ENCODE data around the gene SHCBP1.

Gene SHCBP1

GRCh38 chr16:46612121-46612520 lies 9.1 kb downstream of the SHCBP1 start:
- H4K20me1 ChIP-seq (ENCODE audit: insufficient read depth, low read length): peaks cover 7% of the 10 kb centered on the region; the same call in 1 of the 2 replicates
- H3K9me3 ChIP-seq (ENCODE audit: insufficient read depth, low read length): no peaks in the 10 kb centered on the region
- H3K79me2 ChIP-seq (ENCODE audit: low read length): peaks cover 52% of the 10 kb centered on the region
- peaks cover 4% of the 10 kb centered on the region; the same call in 1 of the 2 replicates for H3K4me1 ChIP-seq (ENCODE audit: low read length)
- H3K36me3 ChIP-seq (replicated peaks; ENCODE audit: low read depth, low read length): peaks cover 73% of the 10 kb centered on the region
- no peaks in the 10 kb centered on the region for H3K27me3 ChIP-seq (ENCODE audit: low read depth, low read length)
- no peak overlapping the region for H3K4me3 ChIP-seq (ENCODE audit: low read length)
- TF ChIP-seq CTCF (IDR thresholded peaks at IDR 0.05; ENCODE audit: low read depth, low read length): no peak
- no peak for TF ChIP-seq EZH2phosphoT487 (IDR thresholded peaks at IDR 0.05; ENCODE audit: low read depth)
- peak overlapping the region; percentile 25; the same call in 1 of the 2 replicates for H3K27ac ChIP-seq (ENCODE audit: low read length)
- no peak overlapping the region for H3K4me2 ChIP-seq (ENCODE audit: low read length)
- H2AFZ ChIP-seq (ENCODE audit: low read depth, low read length): no peak overlapping the region
- H3K9ac ChIP-seq (ENCODE audit: low read length): no peak overlapping the region

GRCh38 chr16:46607529-46607928 lies 13.7 kb downstream of the SHCBP1 start:
- Histone ChIP-seq H3K36me3 (replicated peaks; ENCODE audit: low read depth, low read length) (peaks cover 64% of the 10 kb centered on the region), H4K20me1 (ENCODE audit: insufficient read depth, low read length) (peaks cover 2% of the 10 kb centered on the region; the same call in 1 of the 2 replicates), H3K27me3 (ENCODE audit: low read depth, low read length) (no peaks in the 10 kb centered on the region), H3K9ac (ENCODE audit: low read length) (no peak overlapping the region), H3K9me3 (ENCODE audit: insufficient read depth, low read length) (no peaks in the 10 kb centered on the region), H3K4me3 (ENCODE audit: low read length) (no peak overlapping the region), H3K4me2 (ENCODE audit: low read length) (no peak overlapping the region), H3K4me1 (ENCODE audit: low read length) (peaks cover 3% of the 10 kb centered on the region; the same call in 1 of the 2 replicates), H2AFZ (ENCODE audit: low read depth, low read length) (no peak overlapping the region), H3K79me2 (ENCODE audit: low read length) (peaks cover 18% of the 10 kb centered on the region), H3K27ac (ENCODE audit: low read length) (no peak overlapping the region)
- TF ChIP-seq CTCF (IDR thresholded peaks at IDR 0.05; ENCODE audit: low read depth, low read length): peak; percentile 41
- no peak for TF ChIP-seq EZH2phosphoT487 (IDR thresholded peaks at IDR 0.05; ENCODE audit: low read depth)

- Histone ChIP-seq H3K27me3 (ENCODE audit: low read depth, low read length) (no peaks in the 10 kb centered on the region), H3K4me3 (ENCODE audit: low read length) (no peak overlapping the region), H3K36me3 (replicated peaks; ENCODE audit: low read depth, low read length) (peaks cover 61% of the 10 kb centered on the region), H3K9ac (ENCODE audit: low read length) (no peak overlapping the region), H3K4me2 (ENCODE audit: low read length) (no peak overlapping the region), H3K4me1 (ENCODE audit: low read length) (no peaks in the 10 kb centered on the region), H3K27ac (ENCODE audit: low read length) (no peak overlapping the region), H3K9me3 (ENCODE audit: insufficient read depth, low read length) (no peaks in the 10 kb centered on the region), H2AFZ (ENCODE audit: low read depth, low read length) (no peak overlapping the region), H4K20me1 (ENCODE audit: insufficient read depth, low read length) (no peaks in the 10 kb centered on the region), H3K79me2 (ENCODE audit: low read length) (peaks cover 6% of the 10 kb centered on the region)
- TF ChIP-seq CTCF (IDR thresholded peaks at IDR 0.05; ENCODE audit: low read depth, low read length): no peak
- TF ChIP-seq EZH2phosphoT487 (IDR thresholded peaks at IDR 0.05; ENCODE audit: low read depth): no peak
These were observed 14.9 kb downstream of the SHCBP1 start for GRCh38 chr16:46606231-46606630.

- no peak for TF ChIP-seq CTCF (IDR thresholded peaks at IDR 0.05; ENCODE audit: low read depth, low read length)
- no peak overlapping the region for H3K27ac ChIP-seq (ENCODE audit: low read length)
- no peaks in the 10 kb centered on the region for H3K27me3 ChIP-seq (ENCODE audit: low read depth, low read length)
- peaks cover 5% of the 10 kb centered on the region; the same call in 1 of the 2 replicates for H3K9me3 ChIP-seq (ENCODE audit: insufficient read depth, low read length)
- H3K4me1 ChIP-seq (ENCODE audit: low read length): no peaks in the 10 kb centered on the region
- no peak overlapping the region for H3K9ac ChIP-seq (ENCODE audit: low read length)
- H4K20me1 ChIP-seq (ENCODE audit: insufficient read depth, low read length): peaks cover 10% of the 10 kb centered on the region; the same call in 1 of the 2 replicates
- peaks cover 46% of the 10 kb centered on the region for H3K36me3 ChIP-seq (replicated peaks; ENCODE audit: low read depth, low read length)
- no peak overlapping the region for H2AFZ ChIP-seq (ENCODE audit: low read depth, low read length)
- H3K4me3 ChIP-seq (ENCODE audit: low read length): no peak overlapping the region
- H3K4me2 ChIP-seq (ENCODE audit: low read length): no peak overlapping the region
- H3K79me2 ChIP-seq (ENCODE audit: low read length): peaks cover 62% of the 10 kb centered on the region
These were observed 29.9 kb downstream of the SHCBP1 start for GRCh38 chr16:46591257-46591656.
